K562 (cell line): ENCODE measurements around the gene TSHZ1. TPM values are rescaled to one million over a fixed set of nuclear protein-coding genes. Genes with fewer than 3 reads are reported as not detected.

ENCODE experiments used
- ATAC-seq: fragments of 200-7000 bp; cut with Tn5 transposase; 3 replicates; pipeline ENCODE4 v1.9.1; 2020; ENCODE audit warnings: moderate library complexity
- BruUV-seq: library from RNA; stranded (reverse); fragments of 400-500 nt; replicated peaks from 2 replicates; lab custom pipeline; 2021; lab: Mats Ljungman, UMichigan
- CTCF ChIA-PET: fragments of 300-600 bp; formaldehyde crosslinking; extraction: SDS; loops from one replicate; lab custom pipeline; 2021; ENCODE audit warnings: low intra/inter-chr PET ratio; lab: Yijun Ruan, JAX
- POLR2A ChIA-PET: fragments of 300-600, 350-650 bp; sonication (Branson Sonifier 250); formaldehyde crosslinking; extraction: SDS; loops from one replicate; lab custom pipeline; 2021; ENCODE audit warnings: antibody characterized with exemption, inconsistent platforms; lab: Yijun Ruan, JAX
- DNase-seq, 4 experiments: peaks; one replicate each; pipeline versions ENCODE4 v3.0.0 to v3.0.0-alpha.2; 2011 to 2018; ENCODE audit warnings: low spot score in 3 of 4, mixed read lengths in 3 of 4; ENCODE audit errors: extremely low read depth in 1 of 4
- FAIRE-seq: peaks from 2 replicates; lab custom pipeline; 2011; peaks lifted over from hg19 to GRCh38; lab: Jason Lieb, UNC
- H2AFZ ChIP-seq: 2 replicates; pipeline ENCODE4 v1.6.0; 2011; ENCODE audit warnings: low read depth, low read length, control low read depth, inconsistent platforms
- H3K27ac ChIP-seq: fragments of 200-600 bp; 3 replicates; pipeline ENCODE4 v1.8.0; 2011; ENCODE audit warnings: low read depth, mild to moderate bottlenecking, control low read depth, inconsistent platforms, low read length, moderate library complexity, mixed read lengths; ENCODE audit errors: extremely low read depth
- H3K27me3 ChIP-seq, 2 experiments: fragments of 300-600 bp in 1 of 2; 2 replicates in 1 of 2; 3 replicates in 1 of 2; pipeline versions ENCODE4 v1.6.0 to v1.8.0; 2011; ENCODE audit warnings: inconsistent platforms in 2 of 2, low read length in 2 of 2, mild to moderate bottlenecking in 1 of 2, mixed read lengths in 1 of 2, moderate library complexity in 1 of 2; ENCODE audit not compliant: control insufficient read depth in 2 of 2, insufficient read depth in 2 of 2
- H3K36me3 ChIP-seq: fragments of 300-600 bp; 3 replicates; pipeline ENCODE4 v1.8.0; 2011; ENCODE audit warnings: mild to moderate bottlenecking, low read length, inconsistent platforms; ENCODE audit not compliant: control insufficient read depth, insufficient read depth
- H3K4me1 ChIP-seq, 2 experiments: fragments of 200-600 bp in 1 of 2; replicated peaks in 1 of 2; 2 replicates in 1 of 2; 3 replicates in 1 of 2; pipeline versions ENCODE4 v1.5.1 to v1.8.0; 2011; ENCODE audit warnings: inconsistent platforms in 2 of 2, low read length in 2 of 2, mild to moderate bottlenecking in 1 of 2, mixed read lengths in 1 of 2, moderate library complexity in 1 of 2; ENCODE audit not compliant: control insufficient read depth in 2 of 2, insufficient read depth in 2 of 2
- H3K4me2 ChIP-seq: 2 replicates; pipeline ENCODE4 v1.6.1; 2011; ENCODE audit warnings: low read length, control low read depth, inconsistent platforms, mixed read lengths; ENCODE audit not compliant: insufficient read depth
- H3K4me3 ChIP-seq: fragments of 200-600 bp; sonication (generic), shearing (Covaris generic); 2 replicates; pipeline ENCODE4 v1.5.1; 2016; ENCODE audit warnings: control low read depth, inconsistent platforms
- H3K79me2 ChIP-seq: fragments of 200-600 bp; 3 replicates; pipeline ENCODE4 v1.8.0; 2011; ENCODE audit warnings: low read length, inconsistent platforms; ENCODE audit not compliant: control insufficient read depth, insufficient read depth
- H3K9ac ChIP-seq, 2 experiments: 2 replicates each; pipeline versions ENCODE4 v1.6.0 to v1.6.1; 2011; ENCODE audit warnings: low read depth in 2 of 2, low read length in 2 of 2, control low read depth in 1 of 2, inconsistent platforms in 1 of 2, mild to moderate bottlenecking in 1 of 2, mixed read lengths in 1 of 2; ENCODE audit not compliant: insufficient read depth in 1 of 2
- H3K9me1 ChIP-seq: one replicate; pipeline ENCODE4 v1.6.0; 2011; ENCODE audit warnings: inconsistent platforms, mild to moderate bottlenecking, low read length, moderate library complexity; ENCODE audit not compliant: control insufficient read depth, insufficient read depth
- H3K9me3 ChIP-seq: replicated peaks from 2 replicates; pipeline ENCODE4 v1.5.1; 2011; ENCODE audit warnings: low read depth, low read length, inconsistent platforms; ENCODE audit not compliant: control insufficient read depth, insufficient read depth
- H4K20me1 ChIP-seq: replicated peaks from 2 replicates; pipeline ENCODE4 v1.6.1; 2011; ENCODE audit warnings: low read length, inconsistent platforms, mixed read lengths; ENCODE audit not compliant: control insufficient read depth, insufficient read depth
- CBX8 ChIP-seq: fragments of 200-600 bp; sonication (generic); IDR thresholded peaks from 2 replicates; pipeline ENCODE4 v1.6.1; 2012; ENCODE audit warnings: borderline replicate concordance, mixed run types, low read depth, mild to moderate bottlenecking, moderate library complexity, mixed read lengths, low read length, control low read depth, inconsistent platforms; ENCODE audit not compliant: poor library complexity, severe bottlenecking; ENCODE audit errors: extremely low read depth
- CC2D1A ChIP-seq: fragments of 450-650 bp; IDR thresholded peaks from 2 replicates; pipeline ENCODE4 v1.6.1; 2017; ENCODE audit warnings: mild to moderate bottlenecking
- DPF2 ChIP-seq: fragments of 450-650 bp; IDR thresholded peaks from 2 replicates; pipeline ENCODE4 v1.6.1; 2016
- E2F5 ChIP-seq: sonication (generic); formaldehyde crosslinking; IDR thresholded peaks from 2 replicates; pipeline ENCODE4 v1.8.0; 2022; ENCODE audit warnings: mild to moderate bottlenecking, missing genetic modification reagents
- HOXB6 ChIP-seq: fragments of 250-450 bp; sonication (Bioruptor Pico); IDR thresholded peaks from 2 replicates; pipeline ENCODE4 v1.5.1; 2022; ENCODE audit warnings: mild to moderate bottlenecking, borderline replicate concordance
- KDM4B ChIP-seq, 2 experiments: fragments of 450-650 bp in 1 of 2; sonication (generic) in 1 of 2; IDR thresholded peaks; 2 replicates each; pipeline ENCODE4 v1.6.1; 2016 to 2017; ENCODE audit warnings: borderline replicate concordance in 2 of 2, antibody characterized with exemption in 1 of 2, low read depth in 1 of 2, mild to moderate bottlenecking in 1 of 2
- KLF13 ChIP-seq: fragments of 450-650 bp; IDR thresholded peaks from 2 replicates; pipeline ENCODE4 v1.6.1; 2016; ENCODE audit warnings: missing genetic modification characterization, low read depth, mild to moderate bottlenecking, missing compliant biosample characterization, moderate library complexity, borderline replicate concordance
- NELFE ChIP-seq: IDR thresholded peaks from 2 replicates; pipeline ENCODE4 v1.6.1; 2011; ENCODE audit warnings: mild to moderate bottlenecking; ENCODE audit not compliant: insufficient read depth, insufficient read length
- PTRF ChIP-seq: fragments of 450-650 bp; IDR thresholded peaks from 2 replicates; pipeline ENCODE4 v1.6.1; 2016; ENCODE audit warnings: mild to moderate bottlenecking, missing genetic modification characterization, missing compliant biosample characterization
- RBM17 ChIP-seq: fragments of 200-400 bp; formaldehyde crosslinking; IDR thresholded peaks from 2 replicates; pipeline ENCODE4 v1.6.1; 2017; ENCODE audit warnings: low read depth, mild to moderate bottlenecking, low read length, borderline replicate concordance
- SMARCA5 ChIP-seq: fragments of 450-650 bp; IDR thresholded peaks from 2 replicates; pipeline ENCODE4 v1.6.1; 2016
- TBP ChIP-seq: optimal IDR thresholded peaks from 2 replicates; pipeline ENCODE3; 2011; ENCODE audit warnings: low read depth, low read length, improper control_type of control experiment
- TSC22D4 ChIP-seq: fragments of 450-650 bp; IDR thresholded peaks from 2 replicates; pipeline ENCODE4 v1.6.1; 2016; ENCODE audit warnings: missing genetic modification characterization, missing biosample characterization, control low read depth
- ZNF134 ChIP-seq: fragments of 250-450 bp; sonication (Bioruptor Pico); conservative IDR thresholded peaks from 2 replicates; pipeline ENCODE4 v1.4.0; 2020
- ZNF224 ChIP-seq: sonication (generic); formaldehyde crosslinking; IDR thresholded peaks from 2 replicates; pipeline ENCODE4 v1.8.0; 2022; ENCODE audit warnings: mild to moderate bottlenecking, missing genetic modification reagents
- ZNF57 ChIP-seq: fragments of 450-650 bp; formaldehyde crosslinking; IDR thresholded peaks from 2 replicates; pipeline ENCODE4 v1.4.0; 2020; ENCODE audit warnings: mild to moderate bottlenecking, moderate library complexity
- WGBS: fragments of 100-300 bp; shearing (Covaris generic); methylation state at CpG from one replicate; pipeline ENCODE4 v1.1.6; 2016; ENCODE audit warnings: low coverage, mixed read lengths; ENCODE audit not compliant: insufficient coverage; ENCODE audit errors: missing lambda C conversion rate; 5-methylcytosine and 5-hydroxymethylcytosine counted together
- in situ Hi-C: fragments of 300-500 bp; cut with MboI; formaldehyde crosslinking; loops from 4 replicates; pipeline ENCODE4 v1.15.0; 2018; ENCODE audit warnings: inconsistent platforms, mixed read lengths
- intact Hi-C: fragments of 100-400 bp; cut with micrococcal nuclease; formaldehyde crosslinking; loops from 2 replicates; pipeline ENCODE4 v1.14.2; 2022
- polyA plus RNA-seq, 8 experiments: library from polyadenylated mRNA; depleted of rRNA in 4 of 8; stranded (reverse) in 5 of 8; unstranded in 3 of 8; fragments of >200 nt; fragmentation: Nextera tagmentation in 2 of 8; fragmentation: Illumina TruSeq in 1 of 8; extraction: Ambion mirVana in 2 of 8; extraction: Trizol in 1 of 8; gene quantifications; 2 replicates each; pipeline versions ENCODE4 v1.2.1 to v1.2.3, GENCODE V29; 2011 to 2014; ENCODE audit warnings: inconsistent platforms in 1 of 8, missing spikeins in 1 of 8
- total RNA-seq, 7 experiments: library from RNA; depleted of rRNA in 6 of 7; stranded (reverse); fragments of >200 nt in 6 of 7; fragmentation: Illumina TruSeq in 2 of 7; extraction: Trizol in 2 of 7; gene quantifications; 2 replicates each; pipeline versions ENCODE4 v1.2.1 to v1.2.3, GENCODE V29; 2011 to 2021; ENCODE audit warnings: low replicate concordance in 1 of 7
- TF ChIP-seq, protein P1 (sequence below): fragments of 250-450 bp; sonication (Bioruptor Pico); IDR thresholded peaks from 2 replicates; pipeline ENCODE4 v1.5.0; 2021
- TF ChIP-seq, protein P2 (sequence below): fragments of 450-650 bp; formaldehyde crosslinking; IDR thresholded peaks from 2 replicates; pipeline ENCODE4 v1.4.0; 2022; ENCODE audit warnings: missing genetic modification characterization

TSHZ1 gene
- total and polyA plus RNA-seq, 9 of the 15 experiments (the other 6 are each of a cell fraction or from before 2014, with no cell fraction given), result 1.1 to 7.2 (median 2.7) TPM

- 45% methylated on average over 1 of the region's 1 CpG for whole genome bisulfite sequencing
- Histone ChIP-seq H3K4me1 (peaks cover 0 to 11% of the 10 kb centered on the region in 2 experiments; a peak in 2 of 5 replicates), H2AFZ (no peak overlapping the region), H3K27me3 (no peaks in the 10 kb centered on the region; a peak in 1 of 5 replicates), H3K4me2 (no peak overlapping the region), H3K9ac (no peak overlapping the region), H3K79me2 (no peaks in the 10 kb centered on the region; the same call in 2 of the 3 replicates), H3K9me1 (no peaks in the 10 kb centered on the region), H3K9me3 (no peaks in the 10 kb centered on the region), H3K36me3 (no peaks in the 10 kb centered on the region), H4K20me1 (no peaks in the 10 kb centered on the region; the same call in 1 of the 2 replicates), H3K27ac (no peak overlapping the region), H3K4me3 (no peak overlapping the region)
- no TSS peak for BruUV-seq
- no peak for FAIRE-seq
- TF ChIP-seq KDM4B (IDR thresholded peaks at IDR 0.05; ENCODE audit: borderline replicate concordance in 2 of 2, low read depth in 1 of 2) (no peak), KLF13 (tag) (no peak), ZNF57 (no peak), E2F5 (CRISPR knock-in tag) (no peak), DPF2 (no peak), SMARCA5 (no peak), TBP (no peak), HOXB6 (CRISPR knock-in tag) (no peak), ZNF224 (CRISPR knock-in tag) (no peak), CC2D1A (no peak), PTRF (tag) (no peak), ZNF134 (CRISPR knock-in tag) (no peak), TSC22D4 (no peak), RBM17 (no peak), CBX8 (no peak), NELFE (no peak)
- TF ChIP-seq, protein P1, sequence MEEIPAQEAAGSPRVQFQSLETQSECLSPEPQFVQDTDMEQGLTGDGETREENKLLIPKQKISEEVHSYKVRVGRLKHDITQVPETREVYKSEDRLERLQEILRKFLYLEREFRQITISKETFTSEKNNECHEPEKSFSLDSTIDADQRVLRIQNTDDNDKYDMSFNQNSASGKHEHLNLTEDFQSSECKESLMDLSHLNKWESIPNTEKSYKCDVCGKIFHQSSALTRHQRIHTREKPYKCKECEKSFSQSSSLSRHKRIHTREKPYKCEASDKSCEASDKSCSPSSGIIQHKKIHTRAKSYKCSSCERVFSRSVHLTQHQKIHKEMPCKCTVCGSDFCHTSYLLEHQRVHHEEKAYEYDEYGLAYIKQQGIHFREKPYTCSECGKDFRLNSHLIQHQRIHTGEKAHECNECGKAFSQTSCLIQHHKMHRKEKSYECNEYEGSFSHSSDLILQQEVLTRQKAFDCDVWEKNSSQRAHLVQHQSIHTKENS (CRISPR knock-in tag), result no peak
- TF ChIP-seq, protein P2, sequence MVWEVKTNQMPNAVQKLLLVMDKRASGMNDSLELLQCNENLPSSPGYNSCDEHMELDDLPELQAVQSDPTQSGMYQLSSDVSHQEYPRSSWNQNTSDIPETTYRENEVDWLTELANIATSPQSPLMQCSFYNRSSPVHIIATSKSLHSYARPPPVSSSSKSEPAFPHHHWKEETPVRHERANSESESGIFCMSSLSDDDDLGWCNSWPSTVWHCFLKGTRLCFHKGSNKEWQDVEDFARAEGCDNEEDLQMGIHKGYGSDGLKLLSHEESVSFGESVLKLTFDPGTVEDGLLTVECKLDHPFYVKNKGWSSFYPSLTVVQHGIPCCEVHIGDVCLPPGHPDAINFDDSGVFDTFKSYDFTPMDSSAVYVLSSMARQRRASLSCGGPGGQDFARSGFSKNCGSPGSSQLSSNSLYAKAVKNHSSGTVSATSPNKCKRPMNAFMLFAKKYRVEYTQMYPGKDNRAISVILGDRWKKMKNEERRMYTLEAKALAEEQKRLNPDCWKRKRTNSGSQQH (CRISPR knock-in tag), result no peak
- CTCF ChIA-PET, result no interaction called here
- intact Hi-C loops (no loop called here), in situ Hi-C loops (no loop called here)
- POLR2A ChIA-PET, result no interaction called here
- DNase-seq, result no peak
- ATAC-seq, result no peak
These were observed 42.4 kb downstream of the TSHZ1 start for GRCh38 chr18:75253043-75253442.
